IPS-20b (cell line): ENCODE measurements around the gene NLRC5.

Source experiments
- H3K27ac ChIP-seq: one replicate; pipeline ENCODE4 v1.5.1; 2013; ENCODE audit warnings: low read length
- H3K27me3 ChIP-seq: 2 replicates; pipeline ENCODE4 v1.6.1; 2013; ENCODE audit warnings: mild to moderate bottlenecking, low read length, inconsistent platforms; ENCODE audit not compliant: insufficient read depth
- H3K36me3 ChIP-seq: 2 replicates; pipeline ENCODE4 v1.6.1; 2013; ENCODE audit warnings: low read depth, mild to moderate bottlenecking, inconsistent platforms, low read length, moderate library complexity; ENCODE audit not compliant: insufficient read depth
- H3K4me1 ChIP-seq: 2 replicates; pipeline ENCODE4 v1.6.1; 2013; ENCODE audit warnings: mild to moderate bottlenecking, control low read depth, inconsistent platforms, low read length, moderate library complexity; ENCODE audit not compliant: insufficient read depth
- H3K4me3 ChIP-seq: 2 replicates; pipeline ENCODE4 v1.5.1; 2013; ENCODE audit warnings: mild to moderate bottlenecking, low read length, inconsistent platforms
- H3K9ac ChIP-seq: 2 replicates; pipeline ENCODE4 v1.6.1; 2013; ENCODE audit warnings: low read depth, mild to moderate bottlenecking, inconsistent platforms, low read length, moderate library complexity
- H3K9me3 ChIP-seq: 2 replicates; pipeline ENCODE4 v1.6.1; 2013; ENCODE audit warnings: mild to moderate bottlenecking, low read depth, low read length, inconsistent platforms; ENCODE audit not compliant: insufficient read depth

The NLRC5 gene

DNA sequence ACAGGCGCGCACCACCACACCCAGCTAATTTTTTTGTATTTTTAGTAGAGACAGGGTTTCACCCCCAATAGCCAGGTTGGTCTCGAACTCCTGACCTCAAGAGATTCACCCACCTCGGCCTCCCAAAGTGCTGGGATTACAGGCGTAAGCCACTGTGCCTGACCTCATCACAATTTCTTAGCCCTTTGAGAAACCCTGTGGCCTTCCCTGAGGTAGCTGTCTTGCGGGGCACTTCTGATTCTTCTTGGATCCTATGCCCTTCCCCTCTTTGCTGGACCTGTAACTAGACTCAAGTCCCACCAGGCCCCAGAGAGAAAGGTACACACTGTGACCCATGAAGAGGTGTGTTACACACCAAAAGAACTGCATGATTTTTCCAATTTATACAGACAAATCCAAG lies 41.1 kb upstream of the NLRC5 start:
- Histone ChIP-seq H3K4me1 (no peaks in the 10 kb centered on the region), H3K4me3 (no peak overlapping the region), H3K9me3 (no peaks in the 10 kb centered on the region), H3K9ac (no peak overlapping the region), H3K27me3 (no peaks in the 10 kb centered on the region), H3K27ac (no peak overlapping the region), H3K36me3 (peaks cover 23% of the 10 kb centered on the region)

DNA sequence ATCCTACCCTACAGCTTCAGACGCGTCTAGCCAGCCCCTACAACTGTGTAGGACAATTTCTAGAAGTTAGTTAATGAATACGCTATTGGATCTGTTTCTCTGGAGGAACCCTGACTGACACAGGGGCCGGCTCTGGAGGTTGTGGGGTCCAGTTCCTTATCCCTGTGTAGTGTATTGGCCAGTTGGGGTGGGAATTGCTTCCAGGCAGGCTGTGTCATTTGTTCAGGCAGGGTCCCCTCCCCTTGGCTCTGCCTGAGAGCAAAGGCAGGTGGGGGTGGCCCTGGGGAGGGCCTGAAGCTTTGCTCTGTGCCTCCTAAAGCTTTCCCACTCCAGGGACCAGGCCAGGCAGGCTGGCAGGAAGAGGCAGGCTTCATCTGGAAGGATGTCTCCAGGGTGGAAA lies 39.3 kb upstream of the NLRC5 start:
- Histone ChIP-seq H3K9me3 (no peaks in the 10 kb centered on the region), H3K9ac (no peak overlapping the region), H3K4me3 (no peak overlapping the region), H3K27ac (no peak overlapping the region), H3K36me3 (peaks cover 5% of the 10 kb centered on the region), H3K27me3 (no peaks in the 10 kb centered on the region), H3K4me1 (no peaks in the 10 kb centered on the region)

- H3K4me3 ChIP-seq, result no peak overlapping the region
- H3K4me1 ChIP-seq, result no peaks in the 10 kb centered on the region
- no peaks in the 10 kb centered on the region for H3K27me3 ChIP-seq
- H3K9ac ChIP-seq, result no peak overlapping the region
- H3K9me3 ChIP-seq, result no peaks in the 10 kb centered on the region
- peaks cover 1% of the 10 kb centered on the region for H3K36me3 ChIP-seq
- H3K27ac ChIP-seq, result no peak overlapping the region
These were observed 38.9 kb upstream of the NLRC5 start for GRCh38 chr16:56950455-56950854.

DNA sequence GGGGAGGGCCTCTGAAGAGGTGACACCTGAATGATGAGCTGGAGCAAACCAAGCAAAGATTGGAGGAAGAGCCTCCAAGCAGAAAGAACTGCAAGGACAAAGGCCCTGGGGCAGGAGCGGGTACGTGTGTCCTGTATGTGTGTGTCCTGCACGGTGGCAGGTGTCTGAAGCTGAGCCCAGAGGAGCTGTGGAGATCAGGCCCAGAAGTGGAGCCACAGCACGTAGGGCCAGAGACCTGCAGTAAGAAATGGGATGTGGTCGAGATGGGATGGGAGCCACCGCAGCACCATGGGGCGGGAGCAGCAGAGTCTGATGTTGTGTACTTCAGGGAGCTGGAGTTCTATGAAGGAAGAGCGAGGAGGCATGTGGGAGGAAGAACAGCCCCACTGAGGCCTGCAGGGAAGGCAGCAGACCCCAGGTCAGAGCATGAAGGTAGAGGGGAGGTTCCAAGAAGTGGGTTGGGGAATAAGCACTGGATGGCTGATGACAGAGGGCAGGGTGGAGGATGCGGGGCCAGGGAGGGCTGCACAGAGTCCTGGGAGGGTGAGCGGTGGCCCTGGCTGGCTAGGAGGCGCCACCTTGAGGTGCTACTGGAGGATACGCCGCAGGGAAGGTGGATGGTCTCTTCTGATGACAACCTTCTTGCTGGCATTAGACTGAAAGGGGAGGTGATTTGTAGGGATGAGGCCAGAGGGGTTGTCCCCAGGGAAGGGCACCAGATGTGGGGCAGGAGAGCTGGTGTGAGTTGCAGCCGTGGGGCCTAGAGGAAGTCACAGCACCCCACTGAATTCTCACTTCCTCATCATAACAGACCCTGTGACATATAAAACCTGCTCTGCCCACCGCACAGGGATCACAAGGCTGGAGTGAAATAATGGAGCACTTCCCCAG lies 38.2 kb upstream of the NLRC5 start:
- no peak overlapping the region for H3K9ac ChIP-seq
- H3K4me1 ChIP-seq, result no peaks in the 10 kb centered on the region
- H3K27me3 ChIP-seq, result no peaks in the 10 kb centered on the region
- no peaks in the 10 kb centered on the region for H3K9me3 ChIP-seq
- H3K27ac ChIP-seq, result no peak overlapping the region
- H3K4me3 ChIP-seq, result no peak overlapping the region
- no peaks in the 10 kb centered on the region for H3K36me3 ChIP-seq

- no peaks in the 10 kb centered on the region for H3K36me3 ChIP-seq
- H3K9me3 ChIP-seq, result no peaks in the 10 kb centered on the region
- no peaks in the 10 kb centered on the region for H3K4me1 ChIP-seq
- no peak overlapping the region for H3K9ac ChIP-seq
- H3K27ac ChIP-seq, result no peak overlapping the region
- no peaks in the 10 kb centered on the region for H3K27me3 ChIP-seq
- no peak overlapping the region for H3K4me3 ChIP-seq
These were observed 36.4 kb upstream of the NLRC5 start for GRCh38 chr16:56953006-56953405.

GRCh38 chr16:56956076-56956475 lies 33.3 kb upstream of the NLRC5 start:
- Histone ChIP-seq H3K9ac (no peak overlapping the region), H3K27ac (no peak overlapping the region), H3K36me3 (no peaks in the 10 kb centered on the region), H3K27me3 (no peaks in the 10 kb centered on the region), H3K9me3 (no peaks in the 10 kb centered on the region), H3K4me1 (no peaks in the 10 kb centered on the region), H3K4me3 (no peak overlapping the region)

DNA sequence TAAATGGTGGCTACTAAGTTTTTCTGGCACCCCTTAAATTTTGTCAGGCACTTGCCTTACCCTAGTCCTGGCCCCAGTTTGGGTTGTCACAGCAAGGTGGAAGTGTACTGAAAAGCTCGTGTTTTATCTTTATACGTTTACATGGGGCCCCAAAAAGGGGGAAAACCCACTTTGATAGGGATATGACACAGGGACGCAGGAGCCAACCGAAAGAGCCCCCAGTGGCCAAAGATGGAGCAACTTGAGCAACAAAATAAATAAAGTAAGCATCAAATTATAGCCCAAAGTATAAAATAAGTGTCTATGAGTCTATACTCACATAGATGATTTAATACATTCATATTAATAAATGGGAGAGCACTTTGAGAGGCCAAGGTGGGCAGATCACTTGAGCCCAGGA lies 32.6 kb upstream of the NLRC5 start:
- Histone ChIP-seq H3K27me3 (no peaks in the 10 kb centered on the region), H3K9ac (no peak overlapping the region), H3K27ac (no peak overlapping the region), H3K4me3 (no peak overlapping the region), H3K4me1 (no peaks in the 10 kb centered on the region), H3K9me3 (no peaks in the 10 kb centered on the region), H3K36me3 (no peaks in the 10 kb centered on the region)

- no peaks in the 10 kb centered on the region for H3K9me3 ChIP-seq
- H3K36me3 ChIP-seq, result no peaks in the 10 kb centered on the region
- H3K4me1 ChIP-seq, result no peaks in the 10 kb centered on the region
- no peaks in the 10 kb centered on the region for H3K27me3 ChIP-seq
- H3K27ac ChIP-seq, result no peak overlapping the region
- no peak overlapping the region for H3K4me3 ChIP-seq
- no peak overlapping the region for H3K9ac ChIP-seq
These were observed 28.6 kb upstream of the NLRC5 start for GRCh38 chr16:56960681-56961281.

- Histone ChIP-seq H3K9me3 (no peaks in the 10 kb centered on the region), H3K9ac (no peak overlapping the region), H3K27me3 (no peaks in the 10 kb centered on the region), H3K27ac (no peak overlapping the region), H3K36me3 (no peaks in the 10 kb centered on the region), H3K4me3 (no peak overlapping the region), H3K4me1 (no peaks in the 10 kb centered on the region)
These were observed 28.0 kb upstream of the NLRC5 start for GRCh38 chr16:56961386-56961785.

DNA sequence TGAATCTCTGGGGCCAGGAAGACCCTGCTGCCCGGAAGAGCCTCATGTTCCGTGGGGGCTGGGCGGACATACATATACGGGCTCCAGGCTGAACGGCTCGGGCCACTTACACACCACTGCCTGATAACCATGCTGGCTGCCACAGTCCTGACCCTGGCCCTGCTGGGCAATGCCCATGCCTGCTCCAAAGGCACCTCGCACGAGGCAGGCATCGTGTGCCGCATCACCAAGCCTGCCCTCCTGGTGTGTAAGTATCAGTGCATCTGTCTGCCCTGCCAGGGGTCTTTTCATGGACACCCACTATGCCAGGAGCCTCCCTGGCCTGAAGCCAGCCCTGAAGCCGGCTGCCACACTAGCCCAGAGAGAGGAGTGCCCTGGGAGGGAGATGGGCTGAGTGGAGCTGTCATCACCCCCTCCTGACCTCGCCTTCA lies 27.5 kb upstream of the NLRC5 start, which contains the start of gene CETP:
Gene CETP, plus strand, starts transcription at position 100 of the 431 bp plus-strand sequence. Its CDS starts 30 bp downstream, at position 130.
- no peaks in the 10 kb centered on the region for H3K4me1 ChIP-seq
- H3K9ac ChIP-seq, result no peak within 1 kb of the TSS
- H3K9me3 ChIP-seq, result no peaks in the 10 kb centered on the region
- no peaks in the 10 kb centered on the region for H3K36me3 ChIP-seq
- no peak within 1 kb of the TSS for H3K4me3 ChIP-seq
- H3K27me3 ChIP-seq, result no peaks in the 10 kb centered on the region
- no peak within 1 kb of the TSS for H3K27ac ChIP-seq

- H3K4me1 ChIP-seq, result no peaks in the 10 kb centered on the region
- no peak overlapping the region for H3K27ac ChIP-seq
- H3K4me3 ChIP-seq, result no peak overlapping the region
- no peaks in the 10 kb centered on the region for H3K36me3 ChIP-seq
- no peaks in the 10 kb centered on the region for H3K9me3 ChIP-seq
- peak overlapping the region; percentile 45; the same call in 1 of the 2 replicates for H3K9ac ChIP-seq
- H3K27me3 ChIP-seq, result no peaks in the 10 kb centered on the region
These were observed 24.9 kb upstream of the NLRC5 start for GRCh38 chr16:56964243-56965148.
